HT1080 (cell line): ENCODE data around the gene POR. TPM values are rescaled to one million over a fixed set of nuclear protein-coding genes. Genes with fewer than 3 reads are reported as not detected.
A peak's percentile ranks its signal among the peaks of the same experiment; 100 is the strongest.
"Not testable (repeated sequence)": the region's sequence is repeated elsewhere in the genome, so short reads cannot be mapped to it uniquely, and the experiment has no call there.

Source experiments
- DNase-seq: peaks from one replicate; pipeline ENCODE4 v3.0.0-alpha.2; 2015; ENCODE audit warnings: low read depth
- total RNA-seq: library from RNA; depleted of rRNA; stranded (reverse); fragments of >200 nt; shearing (Covaris generic); gene quantifications from 2 replicates; pipeline ENCODE4 v1.2.3, GENCODE V29; 2014

Gene POR
- total RNA-seq, 1 experiment from 2014 or later: 66.8 TPM

DNA sequence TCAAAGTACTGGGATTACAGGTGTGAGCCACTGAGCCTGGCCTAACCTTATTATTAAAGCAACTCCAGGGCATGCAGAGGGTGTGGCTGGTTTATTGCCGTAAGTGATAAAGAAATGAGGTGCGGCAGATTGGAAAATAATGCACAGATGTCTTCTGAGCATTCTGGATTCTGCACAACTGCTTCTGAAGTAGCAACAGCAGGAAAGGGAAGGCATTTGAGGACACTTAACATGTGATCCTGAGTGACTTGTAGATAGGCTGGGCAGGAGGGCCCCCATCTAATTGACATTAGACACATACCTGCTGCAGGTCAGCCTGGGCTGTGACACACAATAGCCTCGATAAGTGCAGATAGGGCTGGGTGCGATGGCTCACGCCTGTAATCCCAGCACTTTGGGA is 30.5 kb upstream of the POR start:
- DNase-seq: no peak

DNA sequence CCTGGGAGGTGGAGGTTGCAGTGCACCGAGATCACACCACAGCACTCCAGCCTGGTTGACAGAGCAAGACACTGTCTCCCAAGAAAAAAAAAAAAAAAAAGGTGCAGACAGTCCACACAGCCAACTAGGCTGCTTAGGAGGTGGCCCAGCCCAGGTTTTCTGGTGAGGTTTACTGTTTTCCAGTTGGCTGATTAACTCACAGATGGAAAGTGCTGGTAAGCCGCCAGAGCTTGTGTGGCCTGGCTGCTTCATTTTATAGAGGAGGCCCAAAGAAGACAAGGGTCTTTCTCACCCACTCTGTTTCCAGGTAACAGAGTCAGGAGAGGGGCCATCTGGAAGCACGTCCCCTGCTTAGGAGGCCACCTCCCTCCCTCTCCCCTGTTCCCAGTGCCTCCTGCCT is 29.9 kb upstream of the POR start:
- DNase-seq: no peak

DNA sequence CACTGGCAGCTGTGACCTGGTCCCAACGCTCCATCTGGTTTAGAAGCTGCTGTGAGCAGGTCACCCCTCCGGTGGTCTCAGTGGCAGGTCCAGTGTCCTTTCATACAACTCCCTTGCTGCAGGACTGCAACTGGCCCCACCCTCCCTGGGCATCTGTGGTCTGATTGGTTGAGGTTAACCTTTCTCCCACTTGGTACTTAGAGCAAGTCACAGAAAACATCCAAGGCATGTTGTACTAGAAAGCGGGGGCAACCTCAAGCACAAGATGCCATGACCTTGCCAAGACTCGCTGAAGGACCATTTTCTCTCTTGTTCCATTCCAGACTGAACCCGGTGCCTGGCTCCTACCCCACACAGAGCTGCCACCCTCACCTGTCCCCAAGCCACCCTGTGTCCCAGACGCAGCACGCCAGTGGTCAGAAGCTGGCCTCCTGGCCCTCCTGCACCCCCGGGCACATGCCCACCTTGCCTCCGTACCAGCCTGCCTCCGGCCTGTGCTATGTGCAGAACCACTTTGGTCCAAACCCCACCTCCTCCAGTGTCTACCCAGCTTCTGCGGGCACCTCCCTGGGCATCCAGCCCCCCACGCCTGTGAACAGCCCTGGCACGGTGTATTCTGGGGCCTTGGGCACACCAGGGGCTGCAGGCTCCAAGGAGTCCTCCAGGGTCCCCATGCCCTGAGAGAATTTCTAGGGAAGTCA is 27.1 kb upstream of the POR start:
- no peak for DNase-seq

DNA sequence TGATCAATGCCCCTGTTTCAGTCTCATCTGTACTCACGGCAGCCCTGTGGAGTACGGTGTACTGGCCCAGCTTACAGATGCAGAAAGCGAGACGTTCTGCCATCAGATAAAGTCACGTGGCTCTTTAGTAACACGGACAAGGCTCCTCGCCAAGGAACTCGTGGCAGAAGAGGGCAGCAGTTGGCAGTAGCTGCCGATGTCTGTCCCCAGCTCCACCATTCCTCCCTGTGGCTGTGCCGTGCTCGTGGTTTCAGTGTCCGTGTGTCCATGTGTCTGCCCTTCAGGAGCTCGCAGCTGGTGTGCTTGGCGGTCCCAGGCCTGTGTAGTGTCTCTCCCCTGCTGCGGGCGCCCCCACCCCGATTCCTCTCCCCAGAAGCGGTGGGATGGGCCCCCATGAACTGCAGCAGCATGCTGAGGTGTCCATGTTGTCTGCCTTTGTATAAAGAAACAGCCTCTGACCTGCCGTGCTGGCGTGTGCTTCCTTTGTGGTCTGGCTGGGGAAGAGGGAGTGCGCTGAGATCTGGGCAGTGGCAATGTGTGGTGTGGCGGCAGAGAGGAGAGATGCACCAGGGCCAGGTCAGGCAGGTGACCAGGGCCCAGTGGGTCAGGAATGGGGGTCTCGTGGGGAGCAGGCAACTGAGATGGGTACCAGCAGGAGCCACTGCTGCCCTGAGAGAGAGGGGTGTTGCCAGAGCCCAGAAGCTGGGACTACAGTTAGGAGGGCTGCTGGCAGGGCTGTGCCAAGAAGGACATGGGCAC is 26.3 kb upstream of the POR start:
- no peak for DNase-seq

DNA sequence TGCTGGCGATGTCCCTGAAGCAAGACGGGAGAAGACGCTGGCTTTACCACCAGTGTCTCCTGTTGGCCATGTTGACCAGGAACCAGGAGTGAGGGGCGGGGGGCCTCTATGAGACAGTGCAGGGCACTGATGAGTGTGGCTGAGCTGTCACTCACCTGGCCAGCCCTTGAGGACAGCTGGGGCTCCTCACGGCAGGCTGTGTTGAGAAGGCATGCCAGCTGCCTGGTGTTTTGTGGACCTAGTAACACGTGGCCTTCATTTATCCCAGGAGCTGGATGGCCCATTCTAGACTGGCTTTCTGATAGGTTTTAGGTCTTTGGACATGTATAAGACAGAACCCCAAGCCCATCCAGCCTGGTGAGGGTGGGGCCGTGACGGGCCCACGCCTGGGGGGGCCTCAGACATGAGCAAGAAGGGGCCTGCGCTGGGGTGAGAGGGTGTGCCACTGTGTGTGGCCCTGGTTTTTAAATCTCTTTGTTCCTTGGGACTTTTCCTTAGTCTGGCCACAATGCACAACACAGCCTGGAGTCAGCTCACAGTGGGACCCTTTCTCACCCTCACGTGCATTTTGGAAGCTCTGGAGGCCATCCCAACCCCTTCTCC is 25.6 kb upstream of the POR start:
- no peak for DNase-seq

DNA sequence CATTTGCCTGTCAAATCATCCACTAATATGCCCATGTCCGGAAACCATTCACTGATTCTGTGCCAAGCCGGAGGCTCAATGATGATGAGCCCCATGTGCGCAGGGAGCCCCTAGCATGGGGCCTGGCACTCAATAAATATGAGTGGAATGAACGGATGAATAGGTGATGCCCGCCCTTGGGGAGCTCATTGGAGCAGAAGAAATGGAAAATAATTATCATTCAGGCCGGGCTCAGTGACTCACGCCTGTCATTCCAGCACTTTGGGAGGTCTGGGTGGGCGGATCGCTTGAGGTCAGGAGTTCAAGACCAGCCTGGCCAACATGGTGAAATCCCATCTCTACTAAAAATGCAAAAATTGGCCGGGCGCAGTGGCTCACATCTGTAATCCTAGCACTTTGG is 25.1 kb upstream of the POR start:
- DNase-seq: no peak

DNA sequence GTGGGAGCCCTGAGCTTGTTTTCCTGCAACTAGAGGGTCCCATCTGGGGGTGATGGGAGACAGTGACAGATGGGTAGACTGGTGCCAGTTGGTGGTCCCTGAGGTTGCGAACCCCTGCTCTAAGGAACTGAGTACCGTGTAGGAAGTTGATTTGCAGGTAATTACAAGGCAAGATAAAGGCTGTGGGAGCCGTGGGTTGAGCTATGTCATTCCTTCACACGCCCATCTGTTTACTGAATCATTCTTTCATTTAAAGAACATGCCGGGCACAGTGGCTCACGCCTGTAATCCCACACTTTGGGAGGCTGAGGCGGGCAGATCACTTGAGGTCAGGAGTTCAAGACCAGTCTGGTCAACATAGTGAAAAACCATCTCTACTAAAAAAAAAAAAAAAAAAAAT is 23.7 kb upstream of the POR start:
- DNase-seq: not testable (repeated sequence)

DNA sequence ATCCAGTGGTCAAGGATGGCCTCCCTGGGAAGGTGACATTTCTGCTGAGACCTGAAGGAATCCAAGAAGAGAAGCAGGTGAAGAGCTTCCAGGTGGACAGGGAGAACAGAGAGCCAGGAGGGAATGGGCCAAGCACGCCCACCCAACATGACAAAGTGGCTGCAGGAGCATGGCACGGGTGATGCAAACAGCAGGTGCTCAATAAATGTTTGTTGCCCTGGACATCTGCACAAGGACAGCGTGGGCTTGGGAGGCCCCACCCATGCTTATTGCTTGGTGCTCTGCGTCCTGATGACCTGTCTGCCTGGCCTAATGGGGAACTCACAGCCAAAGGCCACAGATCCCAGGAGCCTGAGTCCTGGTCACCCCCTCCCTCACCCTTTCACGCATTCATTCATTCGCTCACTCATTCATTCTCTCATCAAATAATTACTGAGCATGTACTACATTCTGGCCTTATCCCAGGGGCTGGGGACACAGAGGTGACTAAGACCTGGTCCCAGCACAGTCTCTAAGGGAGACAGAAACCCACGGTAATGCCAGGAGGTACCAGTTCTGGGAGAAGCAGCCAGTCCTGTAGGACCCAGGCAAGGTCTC is 23.0 kb upstream of the POR start:
- DNase-seq: no peak

DNA sequence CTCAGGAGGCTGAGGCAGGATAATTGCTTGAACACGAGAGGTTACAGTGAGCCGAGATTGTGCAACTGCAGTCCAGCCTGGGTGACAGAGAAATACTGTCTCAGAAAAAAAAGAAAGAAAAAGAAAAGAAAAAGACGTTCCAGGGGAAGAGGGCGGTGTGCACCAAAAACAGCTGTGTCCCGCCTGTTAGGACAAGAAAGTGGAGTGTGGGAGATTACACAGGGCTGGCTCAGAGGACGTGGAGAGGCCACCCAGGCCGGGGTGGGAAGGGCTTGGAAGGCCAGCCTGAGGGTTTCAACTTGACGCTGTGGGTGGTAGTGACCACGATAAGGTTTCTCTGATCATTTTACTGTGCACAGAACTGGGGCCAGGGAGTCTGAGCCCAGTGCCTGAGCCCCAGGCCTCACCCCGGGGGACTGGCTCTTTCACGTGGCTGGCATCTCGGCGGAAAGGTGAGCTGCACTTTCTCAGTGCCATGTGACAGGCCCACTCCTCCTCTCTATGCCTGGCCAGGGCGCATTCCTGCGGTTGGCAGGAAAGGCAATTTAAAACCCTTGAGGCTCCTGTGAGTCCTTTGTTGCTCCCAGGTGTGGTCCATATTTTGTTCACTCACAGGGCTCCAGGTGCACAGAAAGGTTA is 22.2 kb upstream of the POR start:
- DNase-seq: no peak

DNA sequence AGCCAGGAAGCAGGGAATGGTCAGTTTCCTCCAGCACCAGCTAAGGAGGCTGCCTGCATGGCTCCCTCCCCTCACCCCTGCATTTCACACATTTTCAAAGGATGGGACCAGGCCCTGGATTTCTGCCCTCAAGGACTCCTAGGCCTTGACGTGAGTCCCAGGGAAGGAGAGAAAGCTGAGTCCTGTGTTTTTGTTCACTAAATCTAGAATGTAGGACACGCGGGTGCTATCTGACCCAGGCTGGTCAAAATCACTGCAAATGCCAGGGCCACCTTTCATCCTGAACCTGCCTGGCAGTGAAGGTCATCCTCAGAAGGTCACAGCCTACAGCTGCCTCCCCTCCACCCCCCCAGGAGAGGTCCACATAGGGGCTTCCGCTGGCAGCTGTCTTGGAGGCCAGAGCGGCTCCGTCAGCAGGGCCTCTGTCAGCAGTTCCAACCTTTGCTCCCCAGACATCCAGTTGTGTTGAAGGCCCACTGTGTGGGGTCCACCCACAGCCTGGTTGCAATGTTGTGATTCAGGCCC is 18.1 kb upstream of the POR start:
- DNase-seq: no peak

DNA sequence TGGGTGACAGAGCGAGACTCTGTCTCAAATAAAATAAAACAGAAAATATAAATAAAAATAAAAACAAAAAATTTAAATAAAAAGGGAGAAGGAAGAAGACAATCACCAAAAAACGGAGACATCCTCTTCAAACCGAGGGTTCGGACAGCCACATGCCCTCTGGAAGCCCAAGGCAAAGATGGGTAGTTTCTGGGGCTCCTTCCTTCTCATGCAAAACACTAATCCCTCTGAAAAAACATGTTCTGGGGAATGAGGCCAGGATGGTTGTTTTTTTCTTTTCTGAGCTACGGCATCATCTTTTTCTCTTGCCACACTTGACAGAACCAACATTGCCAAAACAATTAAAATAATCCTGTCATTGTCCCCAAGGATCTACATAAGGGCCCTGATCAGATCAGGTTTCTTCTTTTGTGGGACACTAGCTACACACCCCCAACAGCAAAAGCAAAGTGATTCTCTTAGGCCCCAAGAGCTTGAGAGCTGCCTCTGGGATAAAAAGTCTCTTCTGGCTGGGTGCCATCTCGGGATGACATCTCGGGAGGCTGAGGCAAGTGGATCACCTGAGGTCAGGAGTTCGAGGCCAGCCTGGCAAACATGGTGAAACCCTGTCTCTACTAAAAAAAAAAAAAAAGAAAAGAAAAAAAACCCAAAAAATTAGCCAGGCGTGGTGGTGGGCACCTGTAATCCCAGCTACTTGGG is 14.2 kb upstream of the POR start:
- DNase-seq: no peak

DNA sequence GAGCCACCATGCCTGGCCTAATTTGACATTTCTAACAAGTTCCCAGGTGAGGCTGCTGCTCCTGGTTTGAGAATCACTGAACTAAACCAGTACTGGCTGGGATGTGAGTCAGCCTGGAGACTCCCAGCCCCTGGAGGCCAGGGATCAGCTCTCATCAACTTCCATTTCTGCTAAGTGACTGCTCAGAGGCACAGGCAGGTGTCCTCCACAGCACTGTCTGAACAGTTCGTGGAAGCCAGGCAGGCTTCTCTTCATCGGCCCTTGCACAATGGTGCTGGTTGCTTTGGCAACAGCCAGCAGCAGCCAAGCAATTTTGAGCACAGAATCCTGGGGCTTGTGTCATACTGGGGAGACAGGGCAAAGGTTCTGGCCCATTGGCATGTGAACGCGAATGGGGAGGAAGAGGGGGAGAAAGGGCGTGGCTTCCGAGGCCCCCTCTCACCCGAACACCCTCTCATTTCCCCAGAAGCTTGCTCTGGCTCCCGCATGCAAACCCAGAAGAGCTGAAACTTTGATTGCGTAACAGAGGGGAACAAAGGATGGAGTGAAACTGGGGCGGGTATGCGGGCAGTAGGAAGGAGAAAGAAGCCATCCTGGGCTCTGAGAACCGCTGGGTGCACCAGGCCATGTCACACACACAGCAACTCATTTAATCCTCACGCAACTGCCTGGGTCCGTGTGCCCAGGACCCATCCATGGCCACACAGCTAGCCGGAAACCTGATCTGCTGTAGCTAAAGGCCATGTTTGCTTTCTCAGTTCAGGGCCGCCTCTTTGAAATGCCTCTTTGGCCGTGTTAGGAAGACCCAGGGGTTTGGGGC is 9.0 kb upstream of the POR start:
- peak; percentile 42 for DNase-seq

DNA sequence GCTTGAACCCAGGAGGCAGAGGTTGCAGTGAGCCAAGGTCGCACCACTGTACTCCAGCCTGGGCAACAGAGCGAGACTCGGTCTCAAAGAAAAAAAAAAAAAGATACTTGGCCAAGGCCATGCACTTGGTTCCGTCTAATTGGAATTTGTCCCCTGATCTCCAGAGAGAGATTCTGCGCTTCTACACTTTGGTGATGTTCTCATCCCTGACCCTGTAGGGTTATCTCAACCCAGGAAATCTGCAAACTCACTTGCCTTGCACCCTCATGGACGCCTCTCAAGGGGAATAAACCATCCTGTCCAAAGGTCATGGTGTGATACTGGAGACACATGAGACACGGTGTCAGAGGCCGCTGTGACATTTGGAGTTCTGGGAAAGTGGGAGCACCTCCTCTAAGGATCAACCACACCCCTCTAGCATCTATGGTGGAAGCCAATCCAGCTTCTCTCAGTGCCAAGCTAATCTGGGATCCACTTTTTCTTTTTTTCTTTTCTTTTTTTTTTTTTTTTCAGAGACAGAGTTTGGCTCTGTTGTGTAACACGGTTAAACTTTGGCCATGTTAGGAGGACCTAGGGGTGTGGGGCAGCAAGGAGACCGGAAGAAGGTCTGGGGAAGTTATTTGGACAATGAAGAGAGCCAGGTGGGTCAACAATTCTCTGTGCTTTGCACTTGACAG is 7.8 kb upstream of the POR start:
- no peak for DNase-seq

DNA sequence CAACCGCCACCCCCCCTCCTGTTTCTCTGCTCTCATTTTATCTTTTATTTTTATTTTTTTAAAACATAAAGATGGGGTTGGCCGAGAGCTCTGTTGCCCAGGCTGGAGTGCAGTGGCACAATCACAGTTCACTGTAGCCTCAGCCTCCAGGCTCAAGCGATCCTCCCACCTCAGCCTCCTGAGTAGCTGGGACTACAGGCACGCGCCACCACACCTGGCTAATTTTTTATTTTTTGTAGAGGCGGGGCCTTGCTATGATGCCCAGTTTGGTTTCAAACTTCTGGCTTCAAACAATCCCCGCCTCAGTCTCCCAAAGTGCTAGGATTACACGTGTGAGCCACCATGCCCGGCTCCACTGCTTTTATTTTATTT is 7.3 kb upstream of the POR start:
- not testable (repeated sequence) for DNase-seq

DNA sequence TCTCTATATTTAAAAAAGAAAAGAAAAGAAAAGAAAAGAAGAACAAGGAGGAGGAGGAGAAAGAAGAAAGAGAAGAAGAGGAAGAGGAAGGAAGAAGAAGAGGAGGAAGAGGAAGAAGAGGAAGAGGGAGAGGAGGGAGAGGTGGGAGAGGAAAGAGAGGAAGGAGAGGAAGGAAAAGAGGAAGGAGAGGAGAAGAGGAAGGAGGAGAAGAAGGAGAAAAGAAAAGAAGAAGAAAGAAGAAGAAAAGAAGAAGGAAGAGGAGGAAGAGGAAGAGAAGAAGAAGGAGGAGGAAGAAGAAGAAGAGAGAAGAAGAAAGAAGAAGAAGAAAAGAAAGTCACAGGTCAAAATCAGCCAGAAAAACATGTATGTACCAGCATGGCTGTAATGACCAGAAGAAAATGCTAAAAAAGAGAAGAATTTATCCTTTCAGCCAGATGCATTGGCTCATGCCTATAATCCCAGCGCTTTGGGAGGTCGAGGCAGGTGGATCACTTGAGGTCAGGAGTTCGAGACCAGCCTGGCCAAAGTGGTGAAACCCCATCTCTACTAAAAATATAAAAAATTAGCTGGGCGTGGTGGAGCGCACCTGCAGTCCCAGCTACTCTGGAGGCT is 5.3 kb upstream of the POR start:
- DNase-seq: no peak

DNA sequence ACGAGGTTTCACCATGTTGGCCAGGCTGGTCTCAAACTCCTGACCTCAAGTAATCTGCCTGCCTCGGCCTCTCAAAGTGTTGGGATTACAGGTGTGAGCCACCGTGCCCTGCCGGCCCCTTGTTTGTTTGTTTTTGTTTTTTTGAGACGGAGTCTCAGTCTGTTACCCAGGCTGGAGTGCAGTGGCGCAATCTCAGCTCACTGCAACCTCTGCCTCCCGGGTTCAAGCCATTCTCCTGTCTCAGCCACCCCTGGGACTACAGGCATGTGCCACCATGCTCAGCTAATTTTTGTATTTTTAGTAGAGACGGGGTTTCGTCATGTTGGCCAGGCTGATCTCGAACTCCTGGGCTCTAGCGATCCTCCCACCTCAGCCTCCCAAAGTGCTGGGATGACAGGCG is 3.8 kb upstream of the POR start:
- DNase-seq: not testable (repeated sequence)

DNA sequence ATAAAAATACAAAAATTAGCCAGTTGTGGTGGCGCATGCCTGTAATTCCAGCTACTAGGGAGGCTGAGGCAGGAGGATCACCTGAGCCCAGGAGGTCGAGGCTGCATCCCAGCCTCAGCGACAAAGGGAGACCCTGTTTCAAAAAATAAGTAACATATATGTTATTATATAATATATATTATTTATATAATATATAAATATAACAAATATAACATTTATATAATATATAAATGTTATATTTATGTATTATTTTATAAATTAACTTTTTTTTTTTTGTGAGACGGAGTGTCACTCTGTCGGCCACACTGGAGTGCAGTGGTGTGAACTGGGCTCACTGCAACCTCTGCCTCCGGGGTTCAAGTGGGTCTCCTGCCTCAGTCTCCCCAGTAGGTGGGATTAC is 1.5 kb upstream of the POR start:
- DNase-seq: no peak

DNA sequence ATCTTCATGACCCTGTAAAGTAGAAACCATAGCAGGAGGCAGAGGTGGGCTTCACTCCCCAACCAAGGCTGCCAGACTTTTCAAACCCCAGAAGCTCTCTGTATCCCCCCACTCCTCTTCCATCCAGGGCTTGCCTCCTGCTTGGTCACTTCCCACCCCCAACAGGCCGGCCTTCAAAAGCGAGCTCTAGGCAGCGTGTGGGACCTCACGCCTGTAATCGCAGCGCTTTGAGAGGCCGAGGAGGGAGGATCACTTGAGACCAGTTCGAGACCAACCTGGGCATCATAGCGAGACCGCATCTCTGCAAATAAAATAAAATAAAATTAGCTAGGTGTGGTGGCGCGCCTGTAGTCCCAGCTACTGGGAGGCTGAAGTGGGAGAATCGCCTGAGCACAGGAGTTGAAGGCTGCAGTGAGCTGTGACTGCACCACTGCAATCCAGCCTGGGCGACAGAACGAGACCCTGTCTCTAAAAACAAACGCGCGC is 743 bp upstream of the POR start:
- no peak for DNase-seq
